Osteocyte (in vitro differentiated cells): ENCODE results near the gene CIITA. TPM values are rescaled to one million over a fixed set of nuclear protein-coding genes. Genes with fewer than 3 reads are reported as not detected.

ENCODE experiments used
- DNase-seq: peaks from one replicate; pipeline ENCODE4 v3.0.0; 2021; ENCODE audit warnings: mixed read lengths; ENCODE audit not compliant: unreplicated experiment; ENCODE audit errors: extremely low spot score
- H3K27ac Mint-ChIP-seq: one replicate; pipeline ENCODE4 v1.8.0; 2021; ENCODE audit warnings: mild to moderate bottlenecking, mixed read lengths; ENCODE audit not compliant: unreplicated experiment
- H3K27me3 Mint-ChIP-seq: one replicate; pipeline ENCODE4 v1.8.0; 2021; ENCODE audit warnings: mixed read lengths; ENCODE audit not compliant: unreplicated experiment
- H3K36me3 Mint-ChIP-seq: one replicate; pipeline ENCODE4 v1.8.0; 2021; ENCODE audit warnings: mixed read lengths; ENCODE audit not compliant: unreplicated experiment
- H3K4me1 Mint-ChIP-seq: one replicate; pipeline ENCODE4 v1.8.0; 2021; ENCODE audit warnings: mixed read lengths; ENCODE audit not compliant: unreplicated experiment
- H3K4me3 Mint-ChIP-seq: one replicate; pipeline ENCODE4 v1.8.0; 2021; ENCODE audit warnings: mild to moderate bottlenecking, moderate library complexity, mixed read lengths; ENCODE audit not compliant: unreplicated experiment
- H3K9me3 Mint-ChIP-seq: one replicate; pipeline ENCODE4 v1.8.0; 2021; ENCODE audit warnings: mixed read lengths; ENCODE audit not compliant: unreplicated experiment
- CTCF ChIP-seq: fragments of 200-600 bp; sonication (generic); IDR thresholded peaks from 2 replicates; pipeline ENCODE4 v1.5.0; 2021; ENCODE audit warnings: antibody characterized with exemption, mild to moderate bottlenecking, moderate library complexity
- total RNA-seq: library from RNA; stranded (reverse); gene quantifications from 2 replicates; pipeline ENCODE4 v1.2.1, GENCODE V29; 2021

Gene CIITA
- total RNA-seq, 1 donor from 2014 or later, result not detected

DNA sequence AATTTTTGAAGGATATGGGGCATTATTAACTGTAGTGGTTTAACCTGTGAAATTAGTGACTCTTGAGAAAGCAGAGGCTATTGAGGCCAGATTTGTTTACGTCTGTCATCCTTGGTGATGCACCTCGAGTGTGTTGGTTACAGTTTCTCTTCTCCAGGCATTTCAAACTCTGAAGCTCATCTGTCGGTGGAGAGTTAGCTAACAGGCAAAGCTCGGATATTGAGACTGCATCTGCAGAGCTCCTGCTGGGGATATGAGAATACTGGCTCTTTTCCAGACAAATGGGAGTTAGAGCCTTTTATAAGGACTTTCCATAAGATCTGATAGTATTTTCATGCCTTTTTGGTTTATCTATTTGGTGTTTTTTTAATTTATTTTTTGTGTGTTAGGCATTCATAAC, 74.0 kb downstream of the CIITA start:
- Mint-ChIP-seq H3K36me3 (no peaks in the 10 kb centered on the region), H3K27ac (no peak overlapping the region), H3K9me3 (no peaks in the 10 kb centered on the region), H3K4me3 (no peak overlapping the region), H3K4me1 (peaks cover 38% of the 10 kb centered on the region), H3K27me3 (no peaks in the 10 kb centered on the region)
- no peak for DNase-seq
- TF ChIP-seq CTCF, result no peak

DNA sequence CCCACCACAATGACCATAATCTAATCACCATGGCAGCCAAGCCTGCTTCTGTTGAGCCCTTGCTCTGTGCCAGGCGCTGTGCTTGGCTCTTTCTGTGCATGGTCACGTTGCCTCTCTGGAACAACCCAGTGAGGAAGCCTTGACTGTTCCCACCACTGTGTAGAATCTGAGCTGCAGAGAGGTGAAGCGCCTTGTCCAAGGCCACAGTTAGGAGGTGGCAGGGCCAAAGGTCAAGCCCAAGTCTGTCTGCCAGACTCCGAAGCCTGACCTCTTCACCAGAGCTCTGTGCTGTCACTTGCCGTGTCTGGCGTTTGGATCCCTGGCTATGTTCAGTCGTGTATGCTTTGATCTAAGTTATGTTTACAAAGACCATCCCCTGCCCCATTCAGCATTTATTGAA, 77.9 kb downstream of the CIITA start:
- H3K4me1 Mint-ChIP-seq, result peaks cover 26% of the 10 kb centered on the region
- DNase-seq, result no peak
- no peaks in the 10 kb centered on the region for H3K27me3 Mint-ChIP-seq
- peaks cover 2% of the 10 kb centered on the region for H3K36me3 Mint-ChIP-seq
- no peaks in the 10 kb centered on the region for H3K9me3 Mint-ChIP-seq
- no peak for TF ChIP-seq CTCF
- no peak overlapping the region for H3K27ac Mint-ChIP-seq
- no peak overlapping the region for H3K4me3 Mint-ChIP-seq

GRCh38 chr16:10957771-10958482, 80.9 kb downstream of the CIITA start:
- peaks cover 15% of the 10 kb centered on the region for H3K4me1 Mint-ChIP-seq
- no peak overlapping the region for H3K4me3 Mint-ChIP-seq
- H3K9me3 Mint-ChIP-seq, result no peaks in the 10 kb centered on the region
- no peak for DNase-seq
- no peaks in the 10 kb centered on the region for H3K27me3 Mint-ChIP-seq
- TF ChIP-seq CTCF, result no peak
- no peak overlapping the region for H3K27ac Mint-ChIP-seq
- peaks cover 8% of the 10 kb centered on the region for H3K36me3 Mint-ChIP-seq

- H3K27ac Mint-ChIP-seq, result no peak overlapping the region
- H3K27me3 Mint-ChIP-seq, result no peaks in the 10 kb centered on the region
- H3K9me3 Mint-ChIP-seq, result no peaks in the 10 kb centered on the region
- no peak for TF ChIP-seq CTCF
- DNase-seq, result no peak
- peaks cover 19% of the 10 kb centered on the region for H3K36me3 Mint-ChIP-seq
- H3K4me1 Mint-ChIP-seq, result peaks cover 17% of the 10 kb centered on the region
- no peak overlapping the region for H3K4me3 Mint-ChIP-seq
Measured at GRCh38 chr16:10959161-10959560, 82.2 kb downstream of the CIITA start.

- DNase-seq, result no peak
- Mint-ChIP-seq H3K4me3 (no peak overlapping the region), H3K27me3 (no peaks in the 10 kb centered on the region), H3K4me1 (peaks cover 14% of the 10 kb centered on the region), H3K9me3 (no peaks in the 10 kb centered on the region), H3K36me3 (peaks cover 19% of the 10 kb centered on the region), H3K27ac (no peak overlapping the region)
- no peak for TF ChIP-seq CTCF
Measured at GRCh38 chr16:10961231-10961630, 84.2 kb downstream of the CIITA start.
